SH-SY5Y (cell line): ENCODE measurements around the gene FIG4.

Source experiments
- GATA2 ChIP-seq: IDR thresholded peaks from 2 replicates; pipeline ENCODE4 v1.6.1; 2011; ENCODE audit warnings: mild to moderate bottlenecking, low read depth, low read length
- GATA3 ChIP-seq: IDR thresholded peaks from 2 replicates; pipeline ENCODE4 v1.6.1; 2011; ENCODE audit warnings: low read depth, mild to moderate bottlenecking, low read length, moderate library complexity

FIG4 gene

DNA sequence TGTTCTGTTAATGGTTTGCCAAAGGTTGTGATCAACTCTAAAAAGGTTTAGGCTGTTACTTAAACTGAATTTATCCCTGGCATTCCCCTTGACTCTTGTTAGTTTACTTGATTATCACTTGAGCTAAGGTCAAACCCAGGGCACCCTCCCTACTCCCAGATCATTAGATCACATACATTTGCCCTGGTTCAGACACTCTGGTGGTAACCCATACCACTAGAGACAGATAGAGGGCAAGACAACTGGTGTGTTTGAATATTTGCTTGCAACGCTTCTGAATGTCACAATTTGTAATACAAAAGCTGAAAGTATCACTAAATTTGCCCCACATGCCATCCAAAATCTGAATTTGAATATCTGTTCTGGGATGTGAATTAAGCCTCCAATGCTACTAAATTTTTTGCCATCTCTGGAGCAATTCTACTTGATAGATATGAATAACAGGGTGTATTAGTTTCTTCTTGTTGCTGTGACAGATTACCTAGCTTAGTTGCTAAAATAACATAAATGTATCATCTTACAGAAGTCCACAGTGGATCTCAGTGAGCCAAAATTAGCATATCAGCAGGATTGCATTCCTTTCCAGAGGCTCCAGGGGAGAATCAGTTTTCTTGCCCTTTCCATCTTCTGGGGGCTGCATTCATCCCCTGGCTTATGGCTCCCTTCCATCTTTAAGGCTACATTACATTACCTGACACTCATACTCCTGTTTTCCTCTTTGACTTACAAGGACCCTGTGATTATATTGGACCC lies 45.4 kb downstream of the FIG4 start:
- TF ChIP-seq GATA2 (no peak), GATA3 (no peak)

DNA sequence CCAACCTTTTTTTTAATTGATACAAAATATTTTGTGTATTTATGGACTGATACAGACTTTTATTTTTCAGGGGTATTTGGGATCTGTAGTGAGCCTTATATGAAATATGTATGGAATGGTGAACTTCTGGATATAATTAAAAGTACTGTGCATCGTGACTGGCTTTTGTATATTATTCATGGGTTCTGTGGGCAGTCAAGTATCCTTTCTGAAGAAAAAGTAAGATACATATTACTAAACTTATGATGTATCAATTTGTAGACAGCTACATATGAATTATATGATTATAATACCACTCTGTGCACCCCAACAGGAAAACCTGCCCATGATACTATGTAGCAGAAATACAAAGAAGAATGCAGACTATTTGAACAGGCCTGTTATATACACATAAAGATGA lies 47.2 kb downstream of the FIG4 start:
- no peak for TF ChIP-seq GATA3
- TF ChIP-seq GATA2: no peak

DNA sequence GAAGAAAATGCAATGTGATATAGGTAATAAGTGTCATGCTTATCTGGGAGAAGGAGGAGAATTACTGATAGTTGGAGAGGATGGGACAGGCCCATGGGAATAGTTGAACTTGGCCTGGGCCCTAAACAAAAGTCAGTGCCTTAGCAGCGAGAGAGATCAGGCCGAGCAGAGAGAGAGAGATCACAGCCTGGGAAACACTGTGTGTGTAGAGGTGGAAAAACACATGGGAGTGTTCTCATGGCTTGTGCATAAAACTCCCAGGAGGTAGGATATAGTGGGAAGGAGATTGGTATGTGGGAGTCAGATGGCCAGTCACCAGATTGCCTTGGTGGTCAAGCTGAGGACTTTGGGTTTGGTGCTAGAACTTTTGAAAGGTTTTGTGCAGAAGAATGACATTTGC lies 47.6 kb downstream of the FIG4 start:
- no peak for TF ChIP-seq GATA3

DNA sequence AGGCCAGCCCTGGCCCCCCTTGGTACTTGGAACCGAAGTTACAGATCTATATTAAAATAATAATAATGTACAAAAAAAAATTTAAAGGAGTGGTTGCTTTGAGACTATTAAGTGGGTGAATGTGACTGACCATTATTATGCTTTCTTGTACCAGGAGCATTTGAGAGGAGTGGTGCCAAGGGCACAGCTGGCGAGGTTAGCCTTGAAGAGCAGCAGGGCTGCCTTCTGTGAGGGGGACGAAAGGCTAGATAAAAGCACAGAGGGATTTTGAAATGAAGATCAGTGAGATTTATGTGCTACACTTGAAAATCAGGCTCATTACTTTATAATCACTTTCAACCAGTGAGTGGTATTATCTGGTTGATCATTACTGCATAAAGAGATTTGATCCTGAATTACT lies 48.6 kb downstream of the FIG4 start:
- TF ChIP-seq GATA3 (no peak), GATA2 (no peak)

DNA sequence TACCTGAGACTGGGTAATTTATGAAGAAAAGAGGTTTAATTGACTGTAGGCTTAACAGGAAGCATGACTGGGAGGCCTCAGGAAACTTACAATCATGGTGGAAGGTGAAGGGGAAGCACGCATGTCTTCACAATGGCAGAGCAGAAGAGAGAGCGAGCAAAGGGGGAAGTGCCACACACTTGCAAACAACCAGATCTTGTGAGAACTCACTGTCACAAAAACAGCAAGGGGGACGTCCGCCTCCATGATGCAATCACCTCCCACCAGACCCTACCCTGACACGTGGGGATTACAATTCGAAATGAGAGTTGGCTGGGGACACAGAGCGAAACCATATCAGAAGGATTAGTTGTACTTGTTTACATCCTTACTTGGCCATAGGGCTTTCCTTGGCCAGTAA lies 49.7 kb downstream of the FIG4 start:
- TF ChIP-seq GATA2: no peak
- no peak for TF ChIP-seq GATA3

DNA sequence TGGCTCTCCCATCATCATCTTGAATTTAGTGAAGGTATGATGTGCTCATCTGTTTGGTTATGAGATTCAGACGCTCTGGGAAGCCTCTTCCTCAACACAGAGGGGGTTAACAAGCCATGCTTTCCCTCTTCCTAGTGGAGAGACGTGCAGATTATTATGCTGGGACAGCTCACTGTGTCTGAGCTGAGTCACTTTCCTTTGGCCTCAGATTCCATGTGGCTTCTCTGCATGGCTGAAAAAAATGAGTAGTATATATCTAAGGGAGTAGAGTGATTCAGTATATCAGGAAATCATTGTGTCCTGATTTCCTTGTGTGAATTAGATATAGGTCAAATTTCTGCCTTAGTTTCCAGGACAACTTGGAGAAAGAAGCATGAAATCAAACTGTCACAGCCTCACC lies 52.6 kb downstream of the FIG4 start:
- TF ChIP-seq GATA3: no peak
- no peak for TF ChIP-seq GATA2

DNA sequence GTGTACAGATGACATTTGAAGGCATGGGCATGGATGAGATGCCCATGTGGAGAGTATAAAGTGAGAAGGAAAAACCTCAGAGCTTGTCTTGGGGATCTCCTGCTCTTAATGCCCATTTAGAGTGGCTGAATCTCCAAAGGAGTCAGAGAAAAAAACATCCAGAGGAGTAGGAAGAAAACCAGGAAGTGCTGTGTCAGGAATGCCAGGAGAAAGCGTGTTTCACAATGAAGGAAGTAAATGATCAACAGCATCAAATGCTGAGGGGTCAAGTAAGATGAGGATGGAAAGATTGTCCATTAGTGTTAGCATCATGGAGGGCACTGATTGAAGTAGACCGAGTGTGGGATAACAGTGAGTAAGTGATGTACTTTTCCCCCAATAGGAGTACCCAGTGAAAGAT lies 56.1 kb downstream of the FIG4 start:
- TF ChIP-seq GATA2 (no peak), GATA3 (no peak)

DNA sequence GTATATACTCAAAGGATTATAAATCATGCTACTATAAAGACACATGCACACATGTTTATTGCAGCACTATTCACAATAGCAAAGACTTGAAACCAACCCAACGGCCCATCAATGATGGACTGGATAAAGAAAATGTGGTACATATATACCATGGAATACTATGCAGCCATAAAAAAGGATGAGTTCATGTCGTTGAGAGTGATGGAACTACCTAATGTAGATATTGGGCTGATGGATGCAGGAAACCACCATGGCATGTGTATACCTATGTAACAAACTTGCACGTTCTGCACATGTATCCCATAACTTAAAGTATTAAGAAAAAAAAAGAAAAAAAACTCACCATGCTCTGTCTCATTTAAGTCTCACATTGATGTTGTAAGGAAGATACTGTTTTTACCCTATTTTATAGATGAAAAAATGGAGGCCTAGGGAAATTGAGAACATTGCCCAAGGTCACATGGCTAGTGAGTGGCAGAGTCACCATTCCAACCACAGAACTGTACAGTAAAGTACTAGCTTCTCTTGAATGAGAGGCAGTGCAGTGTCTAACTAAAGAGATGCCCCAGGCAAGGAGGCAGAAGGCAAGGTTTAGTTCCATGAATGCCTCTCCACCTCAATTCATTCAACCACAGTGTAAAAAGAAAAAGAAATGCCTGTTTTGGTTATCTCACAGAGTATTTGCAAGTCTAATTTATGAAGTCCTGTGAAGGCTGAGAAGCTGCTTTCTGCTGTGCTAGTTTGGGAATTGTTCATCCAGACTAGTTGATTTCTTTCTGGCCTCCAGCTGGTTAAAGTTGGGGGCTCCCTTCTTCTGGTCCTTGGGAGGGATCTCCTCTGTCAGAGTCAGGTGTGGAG lies 68.2 kb downstream of the FIG4 start:
- TF ChIP-seq GATA3 (no peak), GATA2 (no peak)

DNA sequence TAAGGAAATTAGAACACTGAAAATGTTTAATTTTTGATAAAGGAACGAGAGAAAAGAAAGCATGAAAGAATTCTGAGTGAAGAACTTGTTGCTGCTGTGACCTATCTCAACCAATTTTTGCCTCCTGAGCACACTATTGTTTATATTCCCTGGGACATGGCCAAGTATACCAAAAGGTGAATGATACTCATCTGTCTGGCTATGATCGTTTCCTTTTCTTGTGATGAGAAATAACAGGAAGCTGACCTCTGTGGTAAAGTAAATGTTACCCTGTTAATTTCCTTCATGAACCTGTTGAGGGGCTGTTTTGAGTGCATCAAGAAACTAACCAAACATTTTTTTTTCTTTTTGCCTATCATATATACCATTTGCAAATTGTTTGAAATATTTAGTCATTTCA lies 69.1 kb downstream of the FIG4 start:
- TF ChIP-seq GATA2 (no peak), GATA3 (no peak)

DNA sequence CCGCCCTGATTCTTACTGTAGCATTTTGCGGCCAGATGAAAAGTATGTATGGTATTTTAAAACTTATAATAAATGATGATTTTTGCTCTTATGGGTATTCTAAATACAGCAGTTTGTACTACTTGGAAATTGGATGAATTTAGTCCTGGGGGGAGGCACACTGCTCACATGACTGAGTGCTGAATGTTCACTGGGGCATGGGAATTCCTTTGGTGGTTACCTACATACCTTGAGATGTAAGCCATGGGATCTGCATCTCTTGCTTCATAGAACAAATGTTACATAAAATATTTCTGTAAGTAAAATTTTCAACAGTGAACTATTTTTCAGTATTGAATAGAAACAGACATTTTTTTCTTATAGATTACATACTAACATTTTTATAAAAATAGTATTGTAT lies 71.1 kb downstream of the FIG4 start:
- TF ChIP-seq GATA2 (no peak), GATA3 (no peak)

DNA sequence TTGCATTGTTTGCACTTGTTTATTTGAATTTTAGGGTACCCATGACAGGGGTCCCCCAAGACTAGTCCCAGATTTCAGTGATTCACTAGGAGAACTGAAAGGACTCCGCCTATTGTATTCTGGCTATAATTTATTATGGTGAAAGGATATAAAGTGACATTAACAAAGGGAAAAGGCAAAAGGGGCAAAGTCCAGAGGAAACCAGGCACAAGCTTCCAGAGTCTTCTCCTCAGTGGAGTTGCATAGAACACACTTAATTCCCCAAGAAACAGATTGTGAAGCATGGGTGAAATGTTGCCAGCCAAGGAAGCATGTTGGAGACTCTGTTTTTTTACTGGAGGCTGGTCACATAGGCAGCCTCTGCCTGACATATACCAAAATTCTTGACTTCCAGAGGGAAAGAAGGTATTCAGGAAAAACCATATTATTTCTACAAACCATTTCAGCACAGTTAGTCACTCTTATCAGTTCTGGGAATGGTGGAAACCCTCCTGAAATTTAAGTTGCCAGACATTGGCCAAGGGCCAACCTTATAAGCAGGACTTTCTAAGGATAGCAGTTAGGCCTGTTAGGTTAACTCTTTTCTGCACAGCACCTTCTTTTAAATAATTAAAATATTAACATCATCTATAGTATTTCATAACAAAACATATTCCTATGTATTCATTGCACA lies 71.8 kb downstream of the FIG4 start:
- TF ChIP-seq GATA2 (no peak), GATA3 (no peak)

DNA sequence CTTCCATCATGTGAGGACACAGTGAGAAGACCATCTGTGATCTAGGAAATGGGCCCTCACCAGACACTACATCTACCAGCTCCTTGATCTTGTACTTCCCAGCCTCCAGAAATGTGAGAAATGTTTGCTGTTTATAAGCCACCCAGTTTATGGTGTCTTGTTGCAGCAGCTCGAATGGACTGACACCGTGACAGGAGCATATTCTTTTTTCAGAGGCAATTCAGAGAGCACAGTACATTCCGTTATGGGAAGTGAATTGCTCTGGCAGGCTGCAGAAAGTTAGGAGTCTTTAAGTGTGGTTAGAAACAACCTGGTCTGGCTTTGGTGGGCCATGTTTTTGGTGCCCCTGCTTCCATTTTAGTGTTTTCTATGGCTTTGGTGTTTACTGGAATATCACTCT lies 75.1 kb downstream of the FIG4 start:
- TF ChIP-seq GATA3 (no peak), GATA2 (no peak)

DNA sequence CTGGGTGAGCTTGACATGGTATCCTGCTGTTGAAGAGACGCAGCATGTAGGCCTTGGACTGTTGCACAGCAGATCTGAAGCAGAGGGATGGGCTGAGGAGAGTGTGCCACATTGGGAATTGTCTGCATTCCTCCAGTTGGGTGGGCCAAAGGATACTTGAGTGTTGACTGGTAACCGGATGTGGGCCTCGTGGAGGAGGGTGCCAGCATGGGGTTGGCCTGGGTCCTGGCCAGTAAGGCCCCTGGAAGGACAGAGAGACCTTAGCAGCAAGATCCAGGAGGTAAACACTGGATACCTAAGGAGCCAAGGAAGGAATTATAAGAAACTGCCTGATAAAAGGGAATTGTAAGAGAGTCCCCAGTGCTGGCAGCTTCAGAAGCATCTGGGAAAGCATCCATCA lies 76.9 kb downstream of the FIG4 start:
- TF ChIP-seq GATA2 (no peak), GATA3 (no peak)

DNA sequence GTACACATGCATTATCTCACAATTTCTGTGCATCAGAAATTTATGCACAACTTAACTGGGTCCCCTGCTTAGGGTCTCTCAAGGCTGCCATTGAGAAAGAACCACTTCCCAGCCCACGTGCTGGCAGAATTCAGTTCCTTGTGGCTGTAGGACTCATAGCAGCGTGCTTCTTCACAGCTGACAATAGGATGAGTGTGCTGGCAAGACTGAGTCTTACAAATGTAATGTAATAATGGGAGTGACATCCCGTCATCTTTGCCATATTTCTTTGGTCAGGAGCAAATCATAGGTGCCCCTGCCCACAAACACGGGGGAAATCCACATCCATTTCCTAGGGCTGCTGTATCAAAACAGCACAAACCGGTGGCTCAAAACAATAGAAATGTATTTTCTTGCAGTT lies 77.4 kb downstream of the FIG4 start:
- TF ChIP-seq GATA2: no peak
- TF ChIP-seq GATA3: no peak

DNA sequence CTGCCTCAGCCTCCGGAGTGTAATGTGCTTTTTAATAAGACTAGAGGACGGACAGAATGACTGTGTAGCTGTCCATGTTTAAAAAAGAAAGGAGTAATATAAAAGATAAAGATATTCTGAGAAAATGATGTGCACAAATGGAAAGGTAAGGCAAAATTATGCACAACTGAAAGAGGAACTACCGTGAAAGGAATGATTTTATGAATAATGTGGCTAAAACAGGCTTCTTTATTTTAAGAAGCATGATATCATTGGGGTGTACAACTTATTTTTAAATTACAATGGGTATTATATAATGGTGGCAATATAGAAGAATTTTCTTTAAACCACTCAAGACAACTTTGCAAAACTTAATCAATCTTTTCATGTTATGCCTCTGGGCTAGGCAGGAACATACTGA lies 78.1 kb downstream of the FIG4 start:
- TF ChIP-seq GATA2: no peak
- no peak for TF ChIP-seq GATA3
